Adrenal gland (tissue), 12 donors: ENCODE results near the gene C15orf39. TPM values are rescaled to one million over a fixed set of nuclear protein-coding genes. Genes with fewer than 3 reads are reported as not detected.

Experiments
- DNase-seq, 7 donors: peaks; one replicate each; pipeline ENCODE4 v3.0.0-alpha.2; 2019 to 2020
- H3K27ac ChIP-seq, 5 donors: fragments of 200-600 bp; sonication (generic) in 4 of 5; 1 replicate in 3 of 5; 2 replicates in 2 of 5; pipeline versions ENCODE4 v1.5.1 to v1.8.0; 2016 to 2020; ENCODE audit warnings: mild to moderate bottlenecking in 1 of 5
- H3K27me3 ChIP-seq: fragments of 200-600 bp; 2 replicates; pipeline ENCODE4 v1.8.0; 2021
- H3K36me3 ChIP-seq, 2 donors: fragments of 200-600 bp; replicated peaks in 1 of 2; 1 replicate in 1 of 2; 2 replicates in 1 of 2; pipeline versions ENCODE4 v1.5.1 to v1.8.0; 2018 to 2022
- H3K4me1 ChIP-seq, 2 donors: fragments of 200-600 bp; replicated peaks in 1 of 2; 1 replicate in 1 of 2; 2 replicates in 1 of 2; pipeline versions ENCODE4 v1.5.1 to v1.8.0; 2018 to 2021
- H3K4me3 ChIP-seq, 4 donors: fragments of 200-600 bp; sonication (generic) in 3 of 4; one replicate each; pipeline ENCODE4 v1.5.1; 2016 to 2018
- H3K9me3 ChIP-seq, 3 donors: fragments of 200-600 bp; sonication (generic) in 1 of 3; replicated peaks in 1 of 3; 1 replicate in 2 of 3; 2 replicates in 1 of 3; pipeline versions ENCODE4 v1.5.1 to v1.8.0; 2016 to 2021
- POLR2A ChIP-seq, 2 donors: fragments of 450-650 bp; IDR thresholded peaks; one replicate each; pipeline ENCODE4 v1.6.1; 2017; ENCODE audit warnings: antibody characterized with exemption in 2 of 2, mild to moderate bottlenecking in 2 of 2, moderate library complexity in 1 of 2
- WGBS, 4 donors: extraction: QIAGEN DNeasy Blood & Tissue Kit in 2 of 4; methylation state at CpG; one replicate each; pipeline versions ENCODE4 v1.1.5 to v1.1.7; 2013 to 2017; 5-methylcytosine and 5-hydroxymethylcytosine counted together
- intact Hi-C, 2 donors: fragments of 100-400 bp; cut with DNase I; formaldehyde crosslinking; loops; one replicate each; pipeline versions ENCODE4 v1.14.1 to v1.15.0; 2022 to 2023
- polyA plus RNA-seq, 3 donors: library from polyadenylated mRNA; stranded (reverse); fragments of 200-250 nt in 2 of 3; fragments of 350-450 nt in 1 of 3; fragmentation: Illumina TruSeq in 1 of 3; extraction: RNeasy Lipid Tissue Mini Kit (QIAGEN cat#74804) in 1 of 3; gene quantifications; one replicate each; pipeline ENCODE4 v1.2.3, GENCODE V29; 2013 to 2014
- total RNA-seq, 9 donors: library from RNA; depleted of rRNA in 4 of 9; stranded (reverse); fragments of >200 nt in 4 of 9; fragments of 120-200 nt in 1 of 9; fragmentation: NEBNext Ultra II Directional in 1 of 9; extraction: Animal tissue kit (Norgen Biotek cat#: 25700) in 1 of 9; gene quantifications; one replicate each; pipeline versions ENCODE4 v1.1.0 to v1.2.4, GENCODE V29; 2013 to 2023
- TF ChIP-seq, protein P1 (sequence below), 6 experiments: fragments of 450-650 bp in 4 of 6; fragments of 200-600 bp in 2 of 6; sonication (generic) in 1 of 6; IDR thresholded peaks; 1 replicate in 5 of 6; 2 replicates in 1 of 6; pipeline versions ENCODE4 v1.5.1 to v1.8.0; 2016 to 2021; ENCODE audit warnings: antibody characterized with exemption in 6 of 6, mild to moderate bottlenecking in 2 of 6, moderate library complexity in 1 of 6
- donor health status: healthy with polysubstance abuse.
- donor health status: Bipolar disorder and iron deficiency.
- donor health status: DM: yes; HTN: yes; CAD: no.
- donor health status: DM: no; HTN: no; CAD: no.
- donor health status: DM: no; HTN: no; CAD: no.
- donor health status: DM: yes; HTN: yes; CAD: no.

Gene C15orf39
- total and polyA plus RNA-seq, 12 donors = 5.6 to 50.6 (median 29.8) TPM

DNA sequence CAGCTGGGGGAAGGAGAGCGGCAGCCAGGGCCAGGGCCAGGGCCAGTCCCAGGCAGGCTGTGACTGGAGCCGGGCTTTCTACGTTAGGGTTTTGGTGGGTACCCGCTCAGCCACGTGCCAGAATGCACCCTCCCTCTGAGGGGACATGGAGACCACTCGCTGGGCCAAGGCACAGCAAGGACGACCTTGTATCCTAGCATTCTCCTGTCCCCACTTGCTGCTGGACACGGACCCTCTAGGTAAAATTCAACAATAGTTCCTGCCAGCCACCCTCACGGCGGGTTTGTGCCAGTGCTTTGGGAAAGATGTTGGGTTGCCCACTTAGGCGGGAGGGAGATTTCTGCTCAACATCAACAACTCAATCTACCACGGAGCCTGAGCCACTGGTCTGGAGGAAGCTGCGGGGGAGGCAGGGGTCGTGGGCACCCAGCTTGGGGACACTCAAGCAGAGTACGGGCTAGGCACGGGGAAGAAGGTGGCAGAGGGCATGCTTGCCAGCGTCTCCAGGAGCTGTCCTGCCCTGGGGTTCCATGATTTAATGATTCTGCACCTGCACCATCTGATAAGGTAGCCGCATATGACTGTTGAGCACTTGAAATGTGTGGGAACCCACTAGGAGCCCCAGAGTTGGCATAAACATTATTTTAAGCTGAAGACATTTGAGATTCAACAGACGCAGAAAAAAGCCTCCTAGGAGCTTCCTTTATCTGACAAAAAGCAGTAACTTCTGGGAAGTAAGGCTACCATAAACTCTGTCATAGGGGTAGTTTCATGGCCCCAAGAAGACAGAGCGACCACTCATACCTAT is 22.5 kb upstream of the C15orf39 start:
- peaks cover 6 to 14% of the 10 kb centered on the region in 2 donors for H3K4me1 ChIP-seq
- H3K27me3 ChIP-seq = no peaks in the 10 kb centered on the region
- WGBS, 4 donors = 61 to 76% (median 72%) methylated on average over 12 to 20 of the region's 20 CpGs
- H3K4me3 ChIP-seq = peak overlapping the region in 1 of 4 donors; percentile 41
- H3K27ac ChIP-seq = peak overlapping the region in 1 of 5 donors; percentile 7
- no peaks in the 10 kb centered on the region for H3K36me3 ChIP-seq
- intact Hi-C loops = no loop called here
- TF ChIP-seq POLR2A (IDR thresholded peaks at IDR 0.05) = no peak
- TF ChIP-seq, protein P1, sequence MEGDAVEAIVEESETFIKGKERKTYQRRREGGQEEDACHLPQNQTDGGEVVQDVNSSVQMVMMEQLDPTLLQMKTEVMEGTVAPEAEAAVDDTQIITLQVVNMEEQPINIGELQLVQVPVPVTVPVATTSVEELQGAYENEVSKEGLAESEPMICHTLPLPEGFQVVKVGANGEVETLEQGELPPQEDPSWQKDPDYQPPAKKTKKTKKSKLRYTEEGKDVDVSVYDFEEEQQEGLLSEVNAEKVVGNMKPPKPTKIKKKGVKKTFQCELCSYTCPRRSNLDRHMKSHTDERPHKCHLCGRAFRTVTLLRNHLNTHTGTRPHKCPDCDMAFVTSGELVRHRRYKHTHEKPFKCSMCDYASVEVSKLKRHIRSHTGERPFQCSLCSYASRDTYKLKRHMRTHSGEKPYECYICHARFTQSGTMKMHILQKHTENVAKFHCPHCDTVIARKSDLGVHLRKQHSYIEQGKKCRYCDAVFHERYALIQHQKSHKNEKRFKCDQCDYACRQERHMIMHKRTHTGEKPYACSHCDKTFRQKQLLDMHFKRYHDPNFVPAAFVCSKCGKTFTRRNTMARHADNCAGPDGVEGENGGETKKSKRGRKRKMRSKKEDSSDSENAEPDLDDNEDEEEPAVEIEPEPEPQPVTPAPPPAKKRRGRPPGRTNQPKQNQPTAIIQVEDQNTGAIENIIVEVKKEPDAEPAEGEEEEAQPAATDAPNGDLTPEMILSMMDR (IDR thresholded peaks at IDR 0.05) = no peak
- no peaks in the 10 kb centered on the region for H3K9me3 ChIP-seq
- no peak for DNase-seq

DNA sequence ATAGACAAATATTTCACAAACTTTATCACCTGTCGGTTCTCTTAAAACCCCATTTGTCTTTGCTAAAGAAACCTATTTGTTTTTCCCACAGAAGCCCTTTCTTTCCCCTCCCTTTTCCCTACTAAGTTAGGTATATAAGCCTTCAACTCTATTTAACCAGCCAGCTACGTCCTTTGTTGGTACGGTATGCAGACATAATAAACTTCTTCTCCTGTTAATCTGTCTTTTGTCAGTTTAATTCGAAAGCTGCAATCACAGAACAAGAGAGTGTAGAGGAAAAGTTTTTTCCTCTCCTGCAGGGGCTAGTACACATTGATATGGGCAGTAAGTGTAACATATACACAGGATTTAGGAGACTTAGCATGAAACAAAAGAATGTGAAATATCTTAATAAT is 21.9 kb upstream of the C15orf39 start:
- Histone ChIP-seq H3K27me3 (no peaks in the 10 kb centered on the region), H3K36me3 (no peaks in the 10 kb centered on the region), H3K4me3 (no peak overlapping the region), H3K4me1 (peaks cover 6 to 14% of the 10 kb centered on the region in 2 donors), H3K27ac (no peak overlapping the region), H3K9me3 (no peaks in the 10 kb centered on the region)
- intact Hi-C loops = no loop called here
- 87 to 89% (median 89%) methylated on average over 4 of the region's 4 CpGs for WGBS, 4 donors
- DNase-seq = no peak
- no peak for TF ChIP-seq POLR2A (IDR thresholded peaks at IDR 0.05)
- TF ChIP-seq, protein P1 (IDR thresholded peaks at IDR 0.05) = no peak

DNA sequence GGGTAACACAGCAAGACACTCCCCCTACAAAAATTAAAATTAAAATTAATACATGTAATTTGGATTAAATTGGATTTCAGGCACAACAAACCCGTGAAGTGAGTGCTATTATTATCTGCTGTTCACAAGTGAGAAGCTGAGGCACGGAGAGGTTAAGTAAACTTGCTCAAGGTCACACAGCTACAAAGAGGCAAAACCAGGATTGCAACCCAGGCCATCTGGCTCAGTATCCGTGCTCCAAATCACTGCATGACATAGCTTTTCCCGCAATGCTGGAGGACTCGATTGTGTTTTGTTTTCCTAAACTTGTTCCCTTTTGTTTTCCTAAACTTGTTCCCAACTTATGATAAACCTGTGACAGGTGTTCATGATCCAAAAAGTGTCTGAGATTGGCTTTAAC is 19.9 kb upstream of the C15orf39 start:
- Histone ChIP-seq H3K4me1 (peaks cover 6 to 7% of the 10 kb centered on the region in 2 donors), H3K4me3 (no peak overlapping the region), H3K9me3 (no peaks in the 10 kb centered on the region), H3K36me3 (no peaks in the 10 kb centered on the region), H3K27me3 (no peaks in the 10 kb centered on the region), H3K27ac (no peak overlapping the region)
- intact Hi-C loops = no loop called here
- WGBS, 4 donors = 51 to 66% (median 63%) methylated on average over 5 of the region's 5 CpGs
- TF ChIP-seq, protein P1 (IDR thresholded peaks at IDR 0.05) = no peak
- no peak for TF ChIP-seq POLR2A (IDR thresholded peaks at IDR 0.05)
- no peak for DNase-seq

DNA sequence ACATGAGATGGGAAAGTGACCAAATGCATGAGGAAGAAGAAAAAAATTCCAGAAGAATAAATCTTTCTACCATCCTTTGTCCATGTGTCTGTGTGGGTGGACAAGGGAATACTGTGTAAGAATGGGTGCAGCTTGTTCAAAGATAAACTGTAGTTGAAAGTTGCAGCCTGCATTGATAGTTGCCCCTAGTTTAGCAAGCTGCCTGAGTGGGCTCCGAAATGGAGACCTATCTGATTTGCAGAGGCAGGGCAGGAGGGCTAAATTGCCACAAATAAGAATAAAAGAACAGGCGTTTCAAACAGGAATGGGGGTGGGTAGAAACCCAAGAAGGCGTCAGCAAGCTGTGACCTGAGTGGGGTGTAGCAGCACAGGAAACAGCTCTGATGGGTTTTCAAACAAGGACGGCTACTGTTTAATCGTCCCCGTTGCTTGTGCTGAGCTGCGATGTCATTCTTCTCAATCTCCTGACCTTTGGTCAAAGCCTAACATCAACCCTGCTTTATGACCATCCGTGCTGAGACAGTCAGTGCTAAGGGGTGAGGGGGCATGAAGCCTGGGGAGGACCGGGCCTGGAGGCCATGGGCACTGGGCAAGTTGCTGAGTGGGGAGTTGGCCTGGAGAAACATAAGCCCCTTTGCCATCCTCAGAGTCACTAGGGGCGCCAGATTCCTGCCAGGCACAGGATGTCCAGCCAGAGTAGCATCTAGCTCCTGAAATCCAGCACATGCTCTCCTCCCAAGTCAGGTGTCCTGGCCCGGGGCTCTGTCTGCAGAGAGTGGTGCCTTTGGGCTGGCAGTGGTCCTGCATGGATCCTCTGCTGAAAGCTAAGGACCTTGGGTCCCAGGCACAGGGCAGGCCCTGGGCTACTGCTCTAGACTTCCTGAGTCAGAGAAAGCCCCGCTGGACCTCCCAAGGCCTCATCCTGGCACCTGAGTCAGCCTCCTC is 19.2 kb upstream of the C15orf39 start:
- no peaks in the 10 kb centered on the region for H3K36me3 ChIP-seq
- peaks cover 6 to 7% of the 10 kb centered on the region in 2 donors for H3K4me1 ChIP-seq
- no peaks in the 10 kb centered on the region for H3K27me3 ChIP-seq
- WGBS, 4 donors = 67 to 83% (median 72%) methylated on average over 9 to 12 of the region's 12 CpGs
- intact Hi-C loops = no loop called here
- DNase-seq = no peak
- TF ChIP-seq, protein P1 (IDR thresholded peaks at IDR 0.05) = no peak
- no peak for TF ChIP-seq POLR2A (IDR thresholded peaks at IDR 0.05)
- no peak overlapping the region for H3K4me3 ChIP-seq
- no peaks in the 10 kb centered on the region for H3K9me3 ChIP-seq
- no peak overlapping the region for H3K27ac ChIP-seq
